K562 (cell line): ENCODE data around the gene KRT81. TPM values are rescaled to one million over a fixed set of nuclear protein-coding genes. Genes with fewer than 3 reads are reported as not detected.

ENCODE experiments used
- ATAC-seq: fragments of 200-7000 bp; cut with Tn5 transposase; 3 replicates; pipeline ENCODE4 v1.9.1; 2020; ENCODE audit warnings: moderate library complexity
- BruUV-seq: library from RNA; stranded (reverse); fragments of 400-500 nt; replicated peaks from 2 replicates; lab custom pipeline; 2021; lab: Mats Ljungman, UMichigan
- CTCF ChIA-PET: fragments of 300-600 bp; formaldehyde crosslinking; extraction: SDS; loops from one replicate; lab custom pipeline; 2021; ENCODE audit warnings: low intra/inter-chr PET ratio; lab: Yijun Ruan, JAX
- POLR2A ChIA-PET: fragments of 300-600, 350-650 bp; sonication (Branson Sonifier 250); formaldehyde crosslinking; extraction: SDS; loops from one replicate; lab custom pipeline; 2021; ENCODE audit warnings: antibody characterized with exemption, inconsistent platforms; lab: Yijun Ruan, JAX
- DNase-seq, 4 experiments: peaks; one replicate each; pipeline versions ENCODE4 v3.0.0 to v3.0.0-alpha.2; 2011 to 2018; ENCODE audit warnings: low spot score in 3 of 4, mixed read lengths in 3 of 4; ENCODE audit errors: extremely low read depth in 1 of 4
- FAIRE-seq: peaks from 2 replicates; lab custom pipeline; 2011; peaks lifted over from hg19 to GRCh38; lab: Jason Lieb, UNC
- H2AFZ ChIP-seq: 2 replicates; pipeline ENCODE4 v1.6.0; 2011; ENCODE audit warnings: low read depth, low read length, control low read depth, inconsistent platforms
- H3K27ac ChIP-seq: fragments of 200-600 bp; 3 replicates; pipeline ENCODE4 v1.8.0; 2011; ENCODE audit warnings: low read depth, mild to moderate bottlenecking, control low read depth, inconsistent platforms, low read length, moderate library complexity, mixed read lengths; ENCODE audit errors: extremely low read depth
- H3K27me3 ChIP-seq, 2 experiments: fragments of 300-600 bp in 1 of 2; 2 replicates in 1 of 2; 3 replicates in 1 of 2; pipeline versions ENCODE4 v1.6.0 to v1.8.0; 2011; ENCODE audit warnings: inconsistent platforms in 2 of 2, low read length in 2 of 2, mild to moderate bottlenecking in 1 of 2, mixed read lengths in 1 of 2, moderate library complexity in 1 of 2; ENCODE audit not compliant: control insufficient read depth in 2 of 2, insufficient read depth in 2 of 2
- H3K36me3 ChIP-seq: fragments of 300-600 bp; 3 replicates; pipeline ENCODE4 v1.8.0; 2011; ENCODE audit warnings: mild to moderate bottlenecking, low read length, inconsistent platforms; ENCODE audit not compliant: control insufficient read depth, insufficient read depth
- H3K4me1 ChIP-seq, 2 experiments: fragments of 200-600 bp in 1 of 2; replicated peaks in 1 of 2; 2 replicates in 1 of 2; 3 replicates in 1 of 2; pipeline versions ENCODE4 v1.5.1 to v1.8.0; 2011; ENCODE audit warnings: inconsistent platforms in 2 of 2, low read length in 2 of 2, mild to moderate bottlenecking in 1 of 2, mixed read lengths in 1 of 2, moderate library complexity in 1 of 2; ENCODE audit not compliant: control insufficient read depth in 2 of 2, insufficient read depth in 2 of 2
- H3K4me2 ChIP-seq: 2 replicates; pipeline ENCODE4 v1.6.1; 2011; ENCODE audit warnings: low read length, control low read depth, inconsistent platforms, mixed read lengths; ENCODE audit not compliant: insufficient read depth
- H3K4me3 ChIP-seq: fragments of 200-600 bp; sonication (generic), shearing (Covaris generic); 2 replicates; pipeline ENCODE4 v1.5.1; 2016; ENCODE audit warnings: control low read depth, inconsistent platforms
- H3K79me2 ChIP-seq: fragments of 200-600 bp; 3 replicates; pipeline ENCODE4 v1.8.0; 2011; ENCODE audit warnings: low read length, inconsistent platforms; ENCODE audit not compliant: control insufficient read depth, insufficient read depth
- H3K9ac ChIP-seq, 2 experiments: 2 replicates each; pipeline versions ENCODE4 v1.6.0 to v1.6.1; 2011; ENCODE audit warnings: low read depth in 2 of 2, low read length in 2 of 2, control low read depth in 1 of 2, inconsistent platforms in 1 of 2, mild to moderate bottlenecking in 1 of 2, mixed read lengths in 1 of 2; ENCODE audit not compliant: insufficient read depth in 1 of 2
- H3K9me1 ChIP-seq: one replicate; pipeline ENCODE4 v1.6.0; 2011; ENCODE audit warnings: inconsistent platforms, mild to moderate bottlenecking, low read length, moderate library complexity; ENCODE audit not compliant: control insufficient read depth, insufficient read depth
- H3K9me3 ChIP-seq: replicated peaks from 2 replicates; pipeline ENCODE4 v1.5.1; 2011; ENCODE audit warnings: low read depth, low read length, inconsistent platforms; ENCODE audit not compliant: control insufficient read depth, insufficient read depth
- H4K20me1 ChIP-seq: replicated peaks from 2 replicates; pipeline ENCODE4 v1.6.1; 2011; ENCODE audit warnings: low read length, inconsistent platforms, mixed read lengths; ENCODE audit not compliant: control insufficient read depth, insufficient read depth
- BCOR ChIP-seq: fragments of 450-650 bp; IDR thresholded peaks from 2 replicates; pipeline ENCODE4 v1.6.1; 2016
- CREM ChIP-seq: IDR thresholded peaks from 2 replicates; pipeline ENCODE4 v1.6.1; 2014; ENCODE audit warnings: antibody characterized with exemption, low read depth
- ERF ChIP-seq: fragments of 450-650 bp; formaldehyde crosslinking; IDR thresholded peaks from 2 replicates; pipeline ENCODE4 v1.4.0; 2020; ENCODE audit warnings: mild to moderate bottlenecking, mixed read lengths
- FOS ChIP-seq: IDR thresholded peaks from 3 replicates; pipeline ENCODE4 v1.6.1; 2011; ENCODE audit not compliant: insufficient read length; ENCODE audit errors: extremely low read depth
- FOXK1 ChIP-seq: sonication (generic); formaldehyde crosslinking; IDR thresholded peaks from 2 replicates; pipeline ENCODE4 v1.8.0; 2022; ENCODE audit warnings: missing genetic modification reagents, mild to moderate bottlenecking, borderline replicate concordance
- HDAC3 ChIP-seq: fragments of 450-650 bp; IDR thresholded peaks from 2 replicates; pipeline ENCODE4 v1.6.1; 2018; ENCODE audit warnings: borderline replicate concordance, mild to moderate bottlenecking, moderate library complexity; ENCODE audit not compliant: partially characterized antibody
- KDM5B ChIP-seq: fragments of 200-600 bp; sonication (generic); IDR thresholded peaks from 2 replicates; pipeline ENCODE4 v1.6.1; 2012; ENCODE audit warnings: low read depth, mild to moderate bottlenecking, moderate library complexity, low read length, control low read depth, inconsistent platforms; ENCODE audit not compliant: insufficient replicate concordance
- LEF1 ChIP-seq: fragments of 450-650 bp; IDR thresholded peaks from 2 replicates; pipeline ENCODE4 v1.6.1; 2016; ENCODE audit warnings: mild to moderate bottlenecking
- PTRF ChIP-seq: fragments of 450-650 bp; IDR thresholded peaks from 2 replicates; pipeline ENCODE4 v1.6.1; 2016; ENCODE audit warnings: mild to moderate bottlenecking, missing genetic modification characterization, missing compliant biosample characterization
- SNIP1 ChIP-seq: fragments of 450-650 bp; IDR thresholded peaks from 2 replicates; pipeline ENCODE4 v1.7.1; 2017; ENCODE audit warnings: low read depth, mild to moderate bottlenecking
- ZSCAN32 ChIP-seq: fragments of 450-650 bp; formaldehyde crosslinking; IDR thresholded peaks from 2 replicates; pipeline ENCODE4 v1.4.0; 2020; ENCODE audit warnings: mild to moderate bottlenecking, moderate library complexity
- WGBS: fragments of 100-300 bp; shearing (Covaris generic); methylation state at CpG from one replicate; pipeline ENCODE4 v1.1.6; 2016; ENCODE audit warnings: low coverage, mixed read lengths; ENCODE audit not compliant: insufficient coverage; ENCODE audit errors: missing lambda C conversion rate; 5-methylcytosine and 5-hydroxymethylcytosine counted together
- in situ Hi-C: fragments of 300-500 bp; cut with MboI; formaldehyde crosslinking; loops from 4 replicates; pipeline ENCODE4 v1.15.0; 2018; ENCODE audit warnings: inconsistent platforms, mixed read lengths
- intact Hi-C: fragments of 100-400 bp; cut with micrococcal nuclease; formaldehyde crosslinking; loops from 2 replicates; pipeline ENCODE4 v1.14.2; 2022
- polyA plus RNA-seq, 8 experiments: library from polyadenylated mRNA; depleted of rRNA in 4 of 8; stranded (reverse) in 5 of 8; unstranded in 3 of 8; fragments of >200 nt; fragmentation: Nextera tagmentation in 2 of 8; fragmentation: Illumina TruSeq in 1 of 8; extraction: Ambion mirVana in 2 of 8; extraction: Trizol in 1 of 8; gene quantifications; 2 replicates each; pipeline versions ENCODE4 v1.2.1 to v1.2.3, GENCODE V29; 2011 to 2014; ENCODE audit warnings: inconsistent platforms in 1 of 8, missing spikeins in 1 of 8
- total RNA-seq, 7 experiments: library from RNA; depleted of rRNA in 6 of 7; stranded (reverse); fragments of >200 nt in 6 of 7; fragmentation: Illumina TruSeq in 2 of 7; extraction: Trizol in 2 of 7; gene quantifications; 2 replicates each; pipeline versions ENCODE4 v1.2.1 to v1.2.3, GENCODE V29; 2011 to 2021; ENCODE audit warnings: low replicate concordance in 1 of 7
- TF ChIP-seq, protein P1 (sequence below): sonication (generic); formaldehyde crosslinking; IDR thresholded peaks from 2 replicates; pipeline ENCODE4 v1.8.0; 2023; ENCODE audit warnings: mild to moderate bottlenecking, missing genetic modification reagents
- TF ChIP-seq, protein P2 (sequence below): sonication (generic); formaldehyde crosslinking; IDR thresholded peaks from 2 replicates; pipeline ENCODE4 v1.8.1; 2023; ENCODE audit warnings: mild to moderate bottlenecking, missing genetic modification reagents
- TF ChIP-seq, protein P3 (sequence below): fragments of 450-650 bp; IDR thresholded peaks from one replicate; pipeline ENCODE4 v1.6.1; 2018; ENCODE audit warnings: mild to moderate bottlenecking, moderate library complexity; ENCODE audit not compliant: partially characterized antibody
- TF ChIP-seq, protein P4 (sequence below): fragments of 450-650 bp; conservative IDR thresholded peaks from 2 replicates; pipeline ENCODE4 v1.6.1; 2016; ENCODE audit warnings: missing genetic modification characterization, low read depth, mild to moderate bottlenecking, missing compliant biosample characterization, moderate library complexity

The KRT81 gene
- total and polyA plus RNA-seq, 9 of the 15 experiments (the other 6 are each of a cell fraction or from before 2014, with no cell fraction given), result 0.27 TPM; not detected in 8

DNA sequence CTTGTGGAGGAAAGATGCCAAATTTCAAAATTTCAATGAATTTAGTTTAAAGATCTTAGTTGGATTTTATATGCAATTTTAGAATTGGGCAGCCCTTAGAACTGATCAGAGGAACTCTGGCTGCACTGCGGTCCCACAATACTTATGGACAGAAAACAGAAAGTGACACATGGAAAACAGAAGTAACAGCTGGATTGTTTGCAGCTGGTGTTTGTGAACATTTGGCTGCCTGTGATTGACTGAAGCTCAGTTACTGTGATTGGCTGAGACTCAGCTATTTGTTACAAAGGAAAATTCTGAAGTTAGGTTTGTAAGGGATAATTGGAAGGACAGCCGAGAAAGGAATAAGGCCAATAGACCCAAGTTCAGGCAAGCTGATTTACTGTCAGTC lies 26.9 kb downstream of the KRT81 start:
- Histone ChIP-seq H2AFZ (no peak overlapping the region), H3K4me3 (no peak overlapping the region), H3K4me2 (no peak overlapping the region), H3K27ac (no peak overlapping the region), H4K20me1 (no peaks in the 10 kb centered on the region), H3K9ac (no peak overlapping the region), H3K36me3 (no peaks in the 10 kb centered on the region), H3K4me1 (no peaks in the 10 kb centered on the region), H3K79me2 (no peaks in the 10 kb centered on the region), H3K9me3 (no peaks in the 10 kb centered on the region), H3K9me1 (no peaks in the 10 kb centered on the region), H3K27me3 (peaks cover 1 to 24% of the 10 kb centered on the region in 2 experiments; a peak in 3 of 5 replicates)
- in situ Hi-C loops, result no loop called here
- ATAC-seq (no peak), DNase-seq (no peak), FAIRE-seq (no peak)
- no TSS peak for BruUV-seq
- intact Hi-C loops, result no loop called here
- 0% methylated on average over 2 of the region's 2 CpGs for WGBS
- CTCF ChIA-PET, result no interaction called here
- POLR2A ChIA-PET, result interaction anchor here (0.6 to 1.1 kb wide), 3 partner anchors 10 to 44 kb away, joined by 3 to 9 read pairs (median 3); no protein-coding TSS in a partner anchor
- TF ChIP-seq LEF1, result no peak
- TF ChIP-seq KDM5B, result no peak
- no peak for TF ChIP-seq FOS
- no peak for TF ChIP-seq CREM
- no peak for TF ChIP-seq PTRF (tag)
- no peak for TF ChIP-seq FOXK1
- TF ChIP-seq HDAC3, result no peak
- no peak for TF ChIP-seq BCOR
- TF ChIP-seq, protein P1, sequence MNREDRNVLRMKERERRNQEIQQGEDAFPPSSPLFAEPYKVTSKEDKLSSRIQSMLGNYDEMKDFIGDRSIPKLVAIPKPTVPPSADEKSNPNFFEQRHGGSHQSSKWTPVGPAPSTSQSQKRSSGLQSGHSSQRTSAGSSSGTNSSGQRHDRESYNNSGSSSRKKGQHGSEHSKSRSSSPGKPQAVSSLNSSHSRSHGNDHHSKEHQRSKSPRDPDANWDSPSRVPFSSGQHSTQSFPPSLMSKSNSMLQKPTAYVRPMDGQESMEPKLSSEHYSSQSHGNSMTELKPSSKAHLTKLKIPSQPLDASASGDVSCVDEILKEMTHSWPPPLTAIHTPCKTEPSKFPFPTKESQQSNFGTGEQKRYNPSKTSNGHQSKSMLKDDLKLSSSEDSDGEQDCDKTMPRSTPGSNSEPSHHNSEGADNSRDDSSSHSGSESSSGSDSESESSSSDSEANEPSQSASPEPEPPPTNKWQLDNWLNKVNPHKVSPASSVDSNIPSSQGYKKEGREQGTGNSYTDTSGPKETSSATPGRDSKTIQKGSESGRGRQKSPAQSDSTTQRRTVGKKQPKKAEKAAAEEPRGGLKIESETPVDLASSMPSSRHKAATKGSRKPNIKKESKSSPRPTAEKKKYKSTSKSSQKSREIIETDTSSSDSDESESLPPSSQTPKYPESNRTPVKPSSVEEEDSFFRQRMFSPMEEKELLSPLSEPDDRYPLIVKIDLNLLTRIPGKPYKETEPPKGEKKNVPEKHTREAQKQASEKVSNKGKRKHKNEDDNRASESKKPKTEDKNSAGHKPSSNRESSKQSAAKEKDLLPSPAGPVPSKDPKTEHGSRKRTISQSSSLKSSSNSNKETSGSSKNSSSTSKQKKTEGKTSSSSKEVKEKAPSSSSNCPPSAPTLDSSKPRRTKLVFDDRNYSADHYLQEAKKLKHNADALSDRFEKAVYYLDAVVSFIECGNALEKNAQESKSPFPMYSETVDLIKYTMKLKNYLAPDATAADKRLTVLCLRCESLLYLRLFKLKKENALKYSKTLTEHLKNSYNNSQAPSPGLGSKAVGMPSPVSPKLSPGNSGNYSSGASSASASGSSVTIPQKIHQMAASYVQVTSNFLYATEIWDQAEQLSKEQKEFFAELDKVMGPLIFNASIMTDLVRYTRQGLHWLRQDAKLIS (CRISPR knock-in tag), result no peak
- TF ChIP-seq, protein P2, sequence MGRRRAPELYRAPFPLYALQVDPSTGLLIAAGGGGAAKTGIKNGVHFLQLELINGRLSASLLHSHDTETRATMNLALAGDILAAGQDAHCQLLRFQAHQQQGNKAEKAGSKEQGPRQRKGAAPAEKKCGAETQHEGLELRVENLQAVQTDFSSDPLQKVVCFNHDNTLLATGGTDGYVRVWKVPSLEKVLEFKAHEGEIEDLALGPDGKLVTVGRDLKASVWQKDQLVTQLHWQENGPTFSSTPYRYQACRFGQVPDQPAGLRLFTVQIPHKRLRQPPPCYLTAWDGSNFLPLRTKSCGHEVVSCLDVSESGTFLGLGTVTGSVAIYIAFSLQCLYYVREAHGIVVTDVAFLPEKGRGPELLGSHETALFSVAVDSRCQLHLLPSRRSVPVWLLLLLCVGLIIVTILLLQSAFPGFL, result no peak
- TF ChIP-seq, protein P3, sequence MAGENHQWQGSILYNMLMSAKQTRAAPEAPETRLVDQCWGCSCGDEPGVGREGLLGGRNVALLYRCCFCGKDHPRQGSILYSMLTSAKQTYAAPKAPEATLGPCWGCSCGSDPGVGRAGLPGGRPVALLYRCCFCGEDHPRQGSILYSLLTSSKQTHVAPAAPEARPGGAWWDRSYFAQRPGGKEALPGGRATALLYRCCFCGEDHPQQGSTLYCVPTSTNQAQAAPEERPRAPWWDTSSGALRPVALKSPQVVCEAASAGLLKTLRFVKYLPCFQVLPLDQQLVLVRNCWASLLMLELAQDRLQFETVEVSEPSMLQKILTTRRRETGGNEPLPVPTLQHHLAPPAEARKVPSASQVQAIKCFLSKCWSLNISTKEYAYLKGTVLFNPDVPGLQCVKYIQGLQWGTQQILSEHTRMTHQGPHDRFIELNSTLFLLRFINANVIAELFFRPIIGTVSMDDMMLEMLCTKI, result no peak
- no peak for TF ChIP-seq ERF (CRISPR knock-in tag)
- TF ChIP-seq, protein P4, sequence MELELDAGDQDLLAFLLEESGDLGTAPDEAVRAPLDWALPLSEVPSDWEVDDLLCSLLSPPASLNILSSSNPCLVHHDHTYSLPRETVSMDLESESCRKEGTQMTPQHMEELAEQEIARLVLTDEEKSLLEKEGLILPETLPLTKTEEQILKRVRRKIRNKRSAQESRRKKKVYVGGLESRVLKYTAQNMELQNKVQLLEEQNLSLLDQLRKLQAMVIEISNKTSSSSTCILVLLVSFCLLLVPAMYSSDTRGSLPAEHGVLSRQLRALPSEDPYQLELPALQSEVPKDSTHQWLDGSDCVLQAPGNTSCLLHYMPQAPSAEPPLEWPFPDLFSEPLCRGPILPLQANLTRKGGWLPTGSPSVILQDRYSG (tag), result no peak
- no peak for TF ChIP-seq ZSCAN32 (CRISPR knock-in tag)
- no peak for TF ChIP-seq SNIP1
